ENCODE measurements around the gene CHRNB2.

The CHRNB2 gene

DNA sequence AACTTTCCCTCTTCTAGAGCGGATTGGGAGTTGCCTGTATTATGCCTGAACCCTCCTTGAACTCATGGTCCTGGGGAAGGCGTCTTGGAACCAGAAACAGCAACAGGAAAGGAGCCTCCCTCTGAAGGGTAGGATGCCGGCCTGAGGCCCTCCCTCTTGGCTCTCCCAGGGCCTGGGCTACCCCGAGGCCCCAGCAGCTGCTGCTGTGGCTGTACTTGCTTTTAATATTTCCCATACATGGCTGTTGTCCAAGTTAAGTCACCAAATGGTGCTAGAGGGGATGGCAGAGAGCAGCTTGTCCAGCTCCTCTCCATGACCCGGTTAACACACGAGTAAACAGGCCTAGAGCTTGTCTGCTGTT is 10.5 kb downstream of the CHRNB2 start:
- no peak overlapping the region for H3K27ac ChIP-seq (ENCODE audit: insufficient read depth, low read depth, low read length, poor library complexity, severe bottlenecking)
- no peaks in the 10 kb centered on the region for H3K9me3 ChIP-seq (ENCODE audit: control insufficient read depth, low read length)
- whole genome bisulfite sequencing, 2 experiments = 94 to 96% methylated on average over 6 of the region's 6 CpGs
- no peaks in the 10 kb centered on the region for H3K27me3 ChIP-seq (ENCODE audit: control insufficient read depth, insufficient read depth, low read length, poor library complexity, severe bottlenecking)
- no peak overlapping the region for H3K4me3 ChIP-seq (ENCODE audit: insufficient read depth, low read depth, low read length)
- H3K4me1 ChIP-seq (ENCODE audit: control insufficient read depth, insufficient read depth, low read length) = no peaks in the 10 kb centered on the region
- peaks cover 32% of the 10 kb centered on the region for H3K36me3 ChIP-seq (ENCODE audit: control insufficient read depth, insufficient read depth, low read length)

DNA sequence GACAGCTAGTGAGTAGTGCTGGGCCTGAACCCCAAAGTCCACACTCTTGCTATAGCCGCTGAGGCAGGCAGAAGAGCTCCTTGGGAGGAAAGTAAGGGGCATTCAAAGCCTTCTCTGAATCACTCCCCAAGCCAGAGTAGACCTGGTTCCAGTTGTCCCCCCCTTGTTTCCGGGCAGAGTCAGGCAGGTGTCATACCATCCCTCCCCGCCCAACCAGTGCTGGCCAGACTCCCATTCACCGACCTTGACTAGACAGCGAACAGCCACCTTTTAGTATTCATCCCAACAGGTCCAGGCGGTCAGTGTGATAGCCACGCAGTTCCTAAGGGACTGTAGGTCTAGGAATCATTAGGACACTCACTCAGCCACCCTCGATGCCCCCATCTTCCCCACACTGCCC is 11.8 kb downstream of the CHRNB2 start:
- H3K36me3 ChIP-seq (ENCODE audit: control insufficient read depth, insufficient read depth, low read length) = peaks cover 45% of the 10 kb centered on the region
- H3K9me3 ChIP-seq (ENCODE audit: control insufficient read depth, low read length) = no peaks in the 10 kb centered on the region
- no peak overlapping the region for H3K27ac ChIP-seq (ENCODE audit: insufficient read depth, low read depth, low read length, poor library complexity, severe bottlenecking)
- H3K27me3 ChIP-seq (ENCODE audit: control insufficient read depth, insufficient read depth, low read length, poor library complexity, severe bottlenecking) = no peaks in the 10 kb centered on the region
- no peaks in the 10 kb centered on the region for H3K4me1 ChIP-seq (ENCODE audit: control insufficient read depth, insufficient read depth, low read length)
- no peak overlapping the region for H3K4me3 ChIP-seq (ENCODE audit: insufficient read depth, low read depth, low read length)
- WGBS, 2 experiments = 93 to 94% methylated on average over 8 of the region's 8 CpGs

DNA sequence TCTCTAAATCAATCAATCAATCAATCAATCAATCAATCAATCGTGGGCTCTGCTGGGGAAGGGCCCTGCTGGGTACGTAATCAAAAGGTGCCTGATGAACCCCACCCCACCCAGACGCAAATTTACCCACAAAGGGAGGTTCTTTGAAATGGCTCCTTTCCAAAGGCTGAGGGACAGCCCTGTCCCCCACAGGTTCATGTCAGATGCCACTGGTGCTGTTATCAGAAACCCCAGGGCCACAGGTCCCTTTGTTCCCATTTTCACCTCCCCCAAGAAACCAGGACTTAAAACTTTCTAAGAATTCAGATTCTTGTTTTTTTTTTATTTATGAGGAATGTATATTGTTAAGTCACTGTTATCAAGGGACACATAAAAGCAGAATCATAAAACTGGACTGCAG is 14.2 kb downstream of the CHRNB2 start:
- Histone ChIP-seq H3K4me1 (ENCODE audit: control insufficient read depth, insufficient read depth, low read length) (no peaks in the 10 kb centered on the region), H3K27ac (ENCODE audit: insufficient read depth, low read depth, low read length, poor library complexity, severe bottlenecking) (no peak overlapping the region), H3K4me3 (ENCODE audit: insufficient read depth, low read depth, low read length) (no peak overlapping the region), H3K36me3 (ENCODE audit: control insufficient read depth, insufficient read depth, low read length) (peaks cover 64% of the 10 kb centered on the region), H3K9me3 (ENCODE audit: control insufficient read depth, low read length) (no peaks in the 10 kb centered on the region), H3K27me3 (ENCODE audit: control insufficient read depth, insufficient read depth, low read length, poor library complexity, severe bottlenecking) (no peaks in the 10 kb centered on the region)
- 94 to 98% methylated on average over 3 of the region's 3 CpGs for WGBS, 2 experiments

DNA sequence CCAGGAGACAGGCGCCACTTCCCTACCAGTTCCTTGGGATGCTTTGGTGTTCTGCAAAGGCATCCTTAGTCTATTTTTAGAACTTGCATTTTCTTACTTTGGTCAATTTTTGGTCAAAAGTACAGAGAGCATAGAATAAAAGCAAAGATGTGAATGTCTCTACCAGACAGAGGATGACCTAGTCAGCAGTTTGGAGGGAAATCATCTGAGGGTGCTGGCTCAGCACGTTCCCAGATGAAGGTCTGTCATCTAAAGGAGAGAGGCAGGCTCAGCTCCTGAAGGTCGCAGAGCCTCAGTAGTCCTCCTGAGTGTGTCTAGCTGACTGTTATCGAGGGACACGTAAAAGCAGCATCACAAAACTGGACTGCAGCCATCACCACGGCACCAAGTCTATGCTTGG is 15.3 kb downstream of the CHRNB2 start:
- 95% methylated on average over 6 of the region's 6 CpGs for WGBS, 2 experiments
- no peak overlapping the region for H3K4me3 ChIP-seq (ENCODE audit: insufficient read depth, low read depth, low read length)
- H3K27ac ChIP-seq (ENCODE audit: insufficient read depth, low read depth, low read length, poor library complexity, severe bottlenecking) = no peak overlapping the region
- H3K27me3 ChIP-seq (ENCODE audit: control insufficient read depth, insufficient read depth, low read length, poor library complexity, severe bottlenecking) = no peaks in the 10 kb centered on the region
- H3K9me3 ChIP-seq (ENCODE audit: control insufficient read depth, low read length) = no peaks in the 10 kb centered on the region
- H3K36me3 ChIP-seq (ENCODE audit: control insufficient read depth, insufficient read depth, low read length) = peaks cover 75% of the 10 kb centered on the region
- no peaks in the 10 kb centered on the region for H3K4me1 ChIP-seq (ENCODE audit: control insufficient read depth, insufficient read depth, low read length)

DNA sequence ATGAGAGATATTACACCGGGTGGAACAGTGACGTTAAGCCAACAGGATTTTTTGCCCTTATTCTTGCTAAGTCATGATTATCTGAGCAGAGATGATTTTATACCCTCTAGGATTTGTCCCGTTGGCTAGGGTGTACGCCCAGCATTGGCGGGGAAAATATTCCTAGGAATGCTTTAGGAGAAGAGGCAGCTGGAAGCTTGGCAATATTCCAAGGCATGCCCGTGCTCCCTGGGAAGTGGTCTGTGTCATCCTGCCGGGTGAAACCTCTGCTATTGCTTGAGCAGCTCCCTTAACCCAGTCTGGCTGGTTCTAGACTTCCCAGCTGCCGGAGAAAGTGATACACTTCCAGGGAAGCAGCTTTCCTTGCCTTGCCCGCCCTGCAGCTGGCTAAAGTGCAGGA is 16.2 kb downstream of the CHRNB2 start:
- H3K9me3 ChIP-seq (ENCODE audit: control insufficient read depth, low read length) = no peaks in the 10 kb centered on the region
- WGBS, 2 experiments = 85% methylated on average over 9 of the region's 9 CpGs
- H3K4me1 ChIP-seq (ENCODE audit: control insufficient read depth, insufficient read depth, low read length) = no peaks in the 10 kb centered on the region
- H3K27me3 ChIP-seq (ENCODE audit: control insufficient read depth, insufficient read depth, low read length, poor library complexity, severe bottlenecking) = no peaks in the 10 kb centered on the region
- H3K4me3 ChIP-seq (ENCODE audit: insufficient read depth, low read depth, low read length) = no peak overlapping the region
- peaks cover 79% of the 10 kb centered on the region for H3K36me3 ChIP-seq (ENCODE audit: control insufficient read depth, insufficient read depth, low read length)
- no peak overlapping the region for H3K27ac ChIP-seq (ENCODE audit: insufficient read depth, low read depth, low read length, poor library complexity, severe bottlenecking)

DNA sequence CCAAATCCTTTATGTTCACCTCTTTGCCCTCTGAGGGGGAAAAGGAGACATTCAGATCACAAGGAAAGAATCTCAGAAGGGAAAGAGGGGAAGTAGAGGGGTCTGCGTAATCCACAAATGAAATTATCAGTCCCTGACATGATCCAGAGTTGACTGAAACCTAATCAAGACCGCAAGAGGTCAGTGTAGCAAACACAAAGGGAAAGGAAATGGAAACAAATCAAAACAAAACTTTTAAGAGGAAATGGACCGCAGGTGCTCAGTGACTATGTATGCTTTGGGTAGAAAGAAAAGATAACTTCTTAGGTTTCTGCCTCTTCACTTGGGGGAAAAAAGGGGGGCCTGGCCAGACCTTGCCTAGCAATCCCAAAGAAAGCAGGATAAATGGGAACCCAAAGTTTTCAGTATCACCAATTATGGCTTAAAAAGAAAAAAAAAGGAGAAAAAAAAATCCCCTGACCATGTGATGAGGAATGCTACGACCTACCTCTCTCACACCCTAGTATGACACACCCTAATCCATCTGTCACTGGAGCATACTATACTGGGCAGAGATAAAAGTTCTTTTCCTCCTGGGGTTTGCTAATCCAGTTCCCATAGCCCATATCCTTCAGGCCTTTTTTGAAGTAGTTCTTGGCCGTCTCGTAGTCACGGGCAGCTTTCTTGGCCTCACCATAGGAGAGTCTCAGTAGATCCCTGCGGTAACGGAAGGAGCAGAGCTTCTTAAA is 16.9 kb downstream of the CHRNB2 start:
- Histone ChIP-seq H3K27me3 (ENCODE audit: control insufficient read depth, insufficient read depth, low read length, poor library complexity, severe bottlenecking) (no peaks in the 10 kb centered on the region), H3K4me1 (ENCODE audit: control insufficient read depth, insufficient read depth, low read length) (no peaks in the 10 kb centered on the region), H3K27ac (ENCODE audit: insufficient read depth, low read depth, low read length, poor library complexity, severe bottlenecking) (no peak overlapping the region), H3K4me3 (ENCODE audit: insufficient read depth, low read depth, low read length) (no peak overlapping the region), H3K9me3 (ENCODE audit: control insufficient read depth, low read length) (no peaks in the 10 kb centered on the region), H3K36me3 (ENCODE audit: control insufficient read depth, insufficient read depth, low read length) (peaks cover 80% of the 10 kb centered on the region)
- 96 to 97% methylated on average over 9 of the region's 9 CpGs for WGBS, 2 experiments

DNA sequence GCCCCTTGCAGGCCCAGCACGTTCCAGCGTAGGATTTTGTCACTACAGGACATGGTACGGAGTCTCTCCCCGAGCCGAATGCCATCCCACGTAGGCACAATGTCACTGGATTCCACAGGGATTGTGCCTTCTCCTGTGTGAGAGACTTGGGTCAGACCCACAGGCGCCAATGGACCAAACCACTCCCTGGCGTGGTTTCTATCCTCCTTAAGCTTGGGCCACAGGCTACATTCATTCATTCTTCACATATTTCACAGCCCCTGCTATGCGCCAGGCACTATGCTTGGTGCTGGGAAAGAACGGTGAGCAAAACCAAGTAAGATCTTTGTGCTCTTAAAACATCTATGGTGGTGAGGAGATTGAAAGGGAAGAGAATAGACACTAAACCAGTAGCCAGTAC is 18.7 kb downstream of the CHRNB2 start:
- Histone ChIP-seq H3K9me3 (ENCODE audit: control insufficient read depth, low read length) (no peaks in the 10 kb centered on the region), H3K4me3 (ENCODE audit: insufficient read depth, low read depth, low read length) (no peak overlapping the region), H3K27me3 (ENCODE audit: control insufficient read depth, insufficient read depth, low read length, poor library complexity, severe bottlenecking) (no peaks in the 10 kb centered on the region), H3K4me1 (ENCODE audit: control insufficient read depth, insufficient read depth, low read length) (no peaks in the 10 kb centered on the region), H3K27ac (ENCODE audit: insufficient read depth, low read depth, low read length, poor library complexity, severe bottlenecking) (no peak overlapping the region), H3K36me3 (ENCODE audit: control insufficient read depth, insufficient read depth, low read length) (peaks cover 92% of the 10 kb centered on the region)
- WGBS, 2 experiments = 92 to 95% methylated on average over 10 of the region's 10 CpGs

DNA sequence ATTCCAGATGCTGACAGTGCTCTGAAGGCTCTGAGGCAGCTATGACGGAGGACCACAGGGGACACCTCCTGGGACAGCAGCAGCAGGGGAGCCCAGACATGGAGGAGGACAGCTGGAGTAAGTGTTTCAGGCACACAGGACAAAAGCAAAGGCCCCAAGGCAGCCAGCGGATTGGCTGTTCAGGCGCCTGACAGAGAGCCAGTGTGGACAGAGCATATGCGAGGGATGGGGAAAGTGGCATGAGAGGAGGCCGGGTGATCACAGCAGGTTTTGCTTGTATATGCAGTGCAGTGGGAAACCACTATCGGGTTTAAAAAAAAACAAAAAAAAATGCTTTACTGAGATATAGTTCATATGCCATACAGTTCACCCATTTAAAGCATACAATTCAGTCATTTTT is 19.1 kb downstream of the CHRNB2 start:
- Histone ChIP-seq H3K9me3 (ENCODE audit: control insufficient read depth, low read length) (no peaks in the 10 kb centered on the region), H3K27me3 (ENCODE audit: control insufficient read depth, insufficient read depth, low read length, poor library complexity, severe bottlenecking) (no peaks in the 10 kb centered on the region), H3K36me3 (ENCODE audit: control insufficient read depth, insufficient read depth, low read length) (peaks cover 91% of the 10 kb centered on the region), H3K4me3 (ENCODE audit: insufficient read depth, low read depth, low read length) (no peak overlapping the region), H3K4me1 (ENCODE audit: control insufficient read depth, insufficient read depth, low read length) (no peaks in the 10 kb centered on the region), H3K27ac (ENCODE audit: insufficient read depth, low read depth, low read length, poor library complexity, severe bottlenecking) (no peak overlapping the region)
- 91 to 93% methylated on average over 6 of the region's 6 CpGs for WGBS, 2 experiments

DNA sequence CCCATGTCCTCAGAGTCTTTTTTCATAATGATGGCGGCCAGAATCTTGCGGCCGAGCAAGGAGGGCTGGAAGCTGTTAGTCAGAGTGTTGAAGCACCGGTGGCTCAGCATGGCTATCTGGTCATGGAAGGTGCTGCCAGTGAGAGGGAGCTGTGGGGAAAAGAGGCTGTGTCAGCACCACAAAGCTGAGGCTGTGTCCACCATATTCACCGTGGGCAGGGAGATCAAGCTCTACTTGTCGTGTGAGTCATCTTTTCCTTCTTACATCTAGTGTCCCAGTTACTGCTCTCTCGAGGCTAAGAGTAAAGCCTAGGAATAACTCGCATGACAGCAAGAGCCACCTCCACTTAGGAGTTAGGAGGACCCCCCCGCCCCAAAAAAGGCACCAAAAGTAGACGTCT is 22.2 kb downstream of the CHRNB2 start:
- H3K27me3 ChIP-seq (ENCODE audit: control insufficient read depth, insufficient read depth, low read length, poor library complexity, severe bottlenecking) = no peaks in the 10 kb centered on the region
- H3K4me3 ChIP-seq (ENCODE audit: insufficient read depth, low read depth, low read length) = no peak overlapping the region
- H3K4me1 ChIP-seq (ENCODE audit: control insufficient read depth, insufficient read depth, low read length) = no peaks in the 10 kb centered on the region
- WGBS, 2 experiments = 85 to 94% methylated on average over 9 to 10 of the region's 10 CpGs
- no peak overlapping the region for H3K27ac ChIP-seq (ENCODE audit: insufficient read depth, low read depth, low read length, poor library complexity, severe bottlenecking)
- H3K9me3 ChIP-seq (ENCODE audit: control insufficient read depth, low read length) = no peaks in the 10 kb centered on the region
- peaks cover 85% of the 10 kb centered on the region for H3K36me3 ChIP-seq (ENCODE audit: control insufficient read depth, insufficient read depth, low read length)

DNA sequence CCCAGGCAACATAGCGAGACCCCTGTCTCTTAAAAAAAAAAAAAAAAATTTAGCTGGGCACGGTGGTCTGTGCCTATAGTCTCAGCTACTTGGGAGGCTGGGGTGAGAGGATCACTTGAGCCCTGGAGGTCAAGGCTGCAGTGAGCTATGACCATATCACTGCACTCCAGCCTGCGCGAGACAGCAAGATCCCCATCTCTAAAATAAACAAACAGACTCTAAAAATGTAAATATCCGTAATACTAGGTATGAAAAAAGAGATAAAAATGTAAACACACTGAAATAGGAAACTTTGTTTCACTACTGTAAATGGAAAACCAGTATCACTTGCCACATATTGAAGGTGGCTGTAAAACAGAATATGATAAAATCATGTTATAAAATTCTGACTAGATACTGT is 23.2 kb downstream of the CHRNB2 start:
- Histone ChIP-seq H3K4me3 (ENCODE audit: insufficient read depth, low read depth, low read length) (no peak overlapping the region), H3K4me1 (ENCODE audit: control insufficient read depth, insufficient read depth, low read length) (no peaks in the 10 kb centered on the region), H3K27me3 (ENCODE audit: control insufficient read depth, insufficient read depth, low read length, poor library complexity, severe bottlenecking) (no peaks in the 10 kb centered on the region), H3K36me3 (ENCODE audit: control insufficient read depth, insufficient read depth, low read length) (peaks cover 82% of the 10 kb centered on the region), H3K9me3 (ENCODE audit: control insufficient read depth, low read length) (no peaks in the 10 kb centered on the region), H3K27ac (ENCODE audit: insufficient read depth, low read depth, low read length, poor library complexity, severe bottlenecking) (no peak overlapping the region)
- WGBS, 2 experiments = 92 to 95% methylated on average over 2 of the region's 5 CpGs

DNA sequence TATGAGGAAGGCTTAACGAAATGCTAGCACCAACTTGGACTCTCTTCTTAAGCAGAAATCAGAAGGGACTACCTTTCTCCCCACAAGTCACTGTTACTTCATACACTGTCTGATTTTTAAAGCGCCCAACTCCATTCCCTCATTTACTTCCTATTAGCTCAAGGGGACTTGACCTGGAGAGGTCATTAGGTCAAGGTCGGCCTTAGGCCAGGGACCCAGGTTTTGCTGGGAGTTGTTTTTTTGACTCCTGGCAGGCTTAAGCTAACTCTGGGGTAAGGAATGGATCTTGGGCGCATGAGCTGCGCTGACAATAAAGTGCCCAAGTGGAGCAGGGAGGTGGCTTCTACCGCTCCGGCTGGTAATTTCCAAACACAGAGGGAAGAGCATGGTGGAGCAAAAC is 23.6 kb downstream of the CHRNB2 start:
- Histone ChIP-seq H3K27me3 (ENCODE audit: control insufficient read depth, insufficient read depth, low read length, poor library complexity, severe bottlenecking) (no peaks in the 10 kb centered on the region), H3K9me3 (ENCODE audit: control insufficient read depth, low read length) (no peaks in the 10 kb centered on the region), H3K4me1 (ENCODE audit: control insufficient read depth, insufficient read depth, low read length) (no peaks in the 10 kb centered on the region), H3K4me3 (ENCODE audit: insufficient read depth, low read depth, low read length) (no peak overlapping the region), H3K36me3 (ENCODE audit: control insufficient read depth, insufficient read depth, low read length) (peaks cover 82% of the 10 kb centered on the region), H3K27ac (ENCODE audit: insufficient read depth, low read depth, low read length, poor library complexity, severe bottlenecking) (no peak overlapping the region)
- WGBS, 2 experiments = 90 to 96% methylated on average over 7 of the region's 7 CpGs

All from ectodermal cell (in vitro differentiated cells).